WTC11 (cell line): ENCODE measurements around the gene ETV7. TPM values are rescaled to one million over a fixed set of nuclear protein-coding genes. Genes with fewer than 3 reads are reported as not detected.

Source experiments
- ATAC-seq: fragments of 200-7000 bp; cut with Tn5 transposase; 2 replicates; pipeline ENCODE4 v1.10.0; 2021; ENCODE audit warnings: mild to moderate bottlenecking, moderate library complexity
- CTCF ChIA-PET: fragments of 300-600 bp; sonication (Branson Sonifier 250); formaldehyde crosslinking; loops from one replicate; lab custom pipeline; 2021; ENCODE audit warnings: antibody characterized with exemption; lab: Charles Lee
- POLR2A ChIA-PET: fragments of 350-600 bp; sonication (Branson Sonifier 250); formaldehyde crosslinking; loops from one replicate; lab custom pipeline; 2021; ENCODE audit warnings: antibody characterized with exemption; lab: Charles Lee
- DNase-seq: peaks from one replicate; pipeline ENCODE4 v3.0.0; 2021; ENCODE audit warnings: low spot score
- H3K27ac Mint-ChIP-seq: 2 replicates; pipeline ENCODE4 v1.8.0; 2021; ENCODE audit warnings: mixed read lengths
- H3K27me3 Mint-ChIP-seq: 2 replicates; pipeline ENCODE4 v1.8.0; 2021; ENCODE audit warnings: low read depth, mild to moderate bottlenecking, moderate library complexity, mixed read lengths
- H3K36me3 Mint-ChIP-seq: 2 replicates; pipeline ENCODE4 v1.8.0; 2021; ENCODE audit warnings: mixed read lengths
- H3K4me1 Mint-ChIP-seq: 2 replicates; pipeline ENCODE4 v1.8.0; 2022; ENCODE audit warnings: mixed read lengths
- H3K4me3 Mint-ChIP-seq: 2 replicates; pipeline ENCODE4 v1.8.0; 2021; ENCODE audit warnings: mild to moderate bottlenecking, moderate library complexity, mixed read lengths
- H3K9me3 Mint-ChIP-seq: 2 replicates; pipeline ENCODE4 v1.8.0; 2021; ENCODE audit warnings: mixed read lengths
- CREB1 ChIP-seq: sonication (generic); formaldehyde crosslinking; IDR thresholded peaks from 2 replicates; pipeline ENCODE4 v1.8.0; 2023; ENCODE audit warnings: mild to moderate bottlenecking, missing genetic modification reagents
- E2F5 ChIP-seq: sonication (generic); formaldehyde crosslinking; IDR thresholded peaks from 2 replicates; pipeline ENCODE4 v1.8.1; 2022; ENCODE audit warnings: mild to moderate bottlenecking, moderate library complexity, missing genetic modification reagents
- EMX1 ChIP-seq: fragments of 250-450 bp; sonication (Bioruptor Pico); IDR thresholded peaks from 2 replicates; pipeline ENCODE4 v1.8.0; 2021; ENCODE audit warnings: mild to moderate bottlenecking
- FOXJ3 ChIP-seq: sonication (generic); formaldehyde crosslinking; IDR thresholded peaks from 2 replicates; pipeline ENCODE4 v1.9.0; 2021; ENCODE audit warnings: missing genetic modification reagents, mild to moderate bottlenecking, borderline replicate concordance
- MYBL2 ChIP-seq: sonication (generic); formaldehyde crosslinking; IDR thresholded peaks from 2 replicates; pipeline ENCODE4 v1.8.1; 2023; ENCODE audit warnings: mild to moderate bottlenecking, moderate library complexity, missing genetic modification reagents
- SMAD3 ChIP-seq: sonication (generic); formaldehyde crosslinking; IDR thresholded peaks from 2 replicates; pipeline ENCODE4 v1.8.0; 2022; ENCODE audit warnings: missing genetic modification reagents, mild to moderate bottlenecking, borderline replicate concordance
- STAT6 ChIP-seq: sonication (generic); formaldehyde crosslinking; conservative IDR thresholded peaks from 2 replicates; pipeline ENCODE4 v1.8.1; 2023; ENCODE audit warnings: mild to moderate bottlenecking, low read depth, missing genetic modification reagents, moderate library complexity
- TP53 ChIP-seq: sonication (generic); formaldehyde crosslinking; IDR thresholded peaks from 2 replicates; pipeline ENCODE4 v1.8.1; 2023; ENCODE audit warnings: mild to moderate bottlenecking, missing genetic modification reagents
- ZBTB21 ChIP-seq: sonication (generic); formaldehyde crosslinking; IDR thresholded peaks from 2 replicates; pipeline ENCODE4 v1.8.1; 2023; ENCODE audit warnings: mild to moderate bottlenecking, missing genetic modification reagents, borderline replicate concordance
- ZBTB43 ChIP-seq: sonication (generic); formaldehyde crosslinking; IDR thresholded peaks from 2 replicates; pipeline ENCODE4 v1.8.1; 2023; ENCODE audit warnings: mild to moderate bottlenecking, missing genetic modification reagents
- ZNF263 ChIP-seq: sonication (generic); formaldehyde crosslinking; IDR thresholded peaks from 2 replicates; pipeline ENCODE4 v1.8.1; 2022; ENCODE audit warnings: low read depth, mild to moderate bottlenecking, moderate library complexity, missing genetic modification reagents
- ZNF396 ChIP-seq: fragments of 250-450 bp; sonication (Bioruptor Pico); IDR thresholded peaks from 2 replicates; pipeline ENCODE4 v1.8.0; 2021; ENCODE audit warnings: mild to moderate bottlenecking, moderate library complexity, borderline replicate concordance
- total RNA-seq: library from RNA; stranded (reverse); gene quantifications from 3 replicates; pipeline ENCODE4 v1.2.3, GENCODE V29; 2021
- TF ChIP-seq, protein P1 (sequence below): sonication (generic); formaldehyde crosslinking; IDR thresholded peaks from 2 replicates; pipeline ENCODE4 v1.8.1; 2023; ENCODE audit warnings: mild to moderate bottlenecking, missing genetic modification reagents, moderate library complexity
- TF ChIP-seq, protein P2 (sequence below): fragments of 250-450 bp; sonication (Bioruptor Pico); IDR thresholded peaks from 2 replicates; pipeline ENCODE4 v1.9.0; 2021; ENCODE audit warnings: mild to moderate bottlenecking
- TF ChIP-seq, protein P3 (sequence below): sonication (generic); formaldehyde crosslinking; IDR thresholded peaks from 2 replicates; pipeline ENCODE4 v1.8.1; 2022; ENCODE audit warnings: missing genetic modification reagents, borderline replicate concordance

ETV7 gene
- total RNA-seq, 1 experiment from 2014 or later = 0.68 TPM

DNA sequence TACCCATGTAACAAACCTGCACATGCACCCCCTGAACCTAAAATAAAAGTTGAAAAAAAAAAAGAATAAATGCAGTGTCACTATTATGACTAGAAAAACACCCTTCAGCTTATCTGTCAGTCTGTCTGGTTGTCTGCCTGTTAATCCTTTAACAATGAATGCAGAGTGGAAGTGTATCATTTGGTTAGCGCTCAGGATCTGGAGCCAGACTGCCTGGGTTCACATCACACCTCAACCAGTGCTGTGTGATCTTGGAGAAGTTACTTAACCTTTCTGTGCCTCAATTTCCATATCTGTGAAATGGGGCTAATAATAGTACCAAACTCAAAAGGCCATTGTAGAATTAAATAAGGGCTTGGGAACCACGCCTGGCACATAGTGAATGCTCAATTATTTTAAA, 16.8 kb downstream of the ETV7 start (continued):
- TF ChIP-seq STAT6 = no peak
- TF ChIP-seq, protein P1, sequence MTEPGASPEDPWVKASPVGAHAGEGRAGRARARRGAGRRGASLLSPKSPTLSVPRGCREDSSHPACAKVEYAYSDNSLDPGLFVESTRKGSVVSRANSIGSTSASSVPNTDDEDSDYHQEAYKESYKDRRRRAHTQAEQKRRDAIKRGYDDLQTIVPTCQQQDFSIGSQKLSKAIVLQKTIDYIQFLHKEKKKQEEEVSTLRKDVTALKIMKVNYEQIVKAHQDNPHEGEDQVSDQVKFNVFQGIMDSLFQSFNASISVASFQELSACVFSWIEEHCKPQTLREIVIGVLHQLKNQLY (CRISPR knock-in tag) = no peak
- TF ChIP-seq, all 79 proteins: peak for 0

DNA sequence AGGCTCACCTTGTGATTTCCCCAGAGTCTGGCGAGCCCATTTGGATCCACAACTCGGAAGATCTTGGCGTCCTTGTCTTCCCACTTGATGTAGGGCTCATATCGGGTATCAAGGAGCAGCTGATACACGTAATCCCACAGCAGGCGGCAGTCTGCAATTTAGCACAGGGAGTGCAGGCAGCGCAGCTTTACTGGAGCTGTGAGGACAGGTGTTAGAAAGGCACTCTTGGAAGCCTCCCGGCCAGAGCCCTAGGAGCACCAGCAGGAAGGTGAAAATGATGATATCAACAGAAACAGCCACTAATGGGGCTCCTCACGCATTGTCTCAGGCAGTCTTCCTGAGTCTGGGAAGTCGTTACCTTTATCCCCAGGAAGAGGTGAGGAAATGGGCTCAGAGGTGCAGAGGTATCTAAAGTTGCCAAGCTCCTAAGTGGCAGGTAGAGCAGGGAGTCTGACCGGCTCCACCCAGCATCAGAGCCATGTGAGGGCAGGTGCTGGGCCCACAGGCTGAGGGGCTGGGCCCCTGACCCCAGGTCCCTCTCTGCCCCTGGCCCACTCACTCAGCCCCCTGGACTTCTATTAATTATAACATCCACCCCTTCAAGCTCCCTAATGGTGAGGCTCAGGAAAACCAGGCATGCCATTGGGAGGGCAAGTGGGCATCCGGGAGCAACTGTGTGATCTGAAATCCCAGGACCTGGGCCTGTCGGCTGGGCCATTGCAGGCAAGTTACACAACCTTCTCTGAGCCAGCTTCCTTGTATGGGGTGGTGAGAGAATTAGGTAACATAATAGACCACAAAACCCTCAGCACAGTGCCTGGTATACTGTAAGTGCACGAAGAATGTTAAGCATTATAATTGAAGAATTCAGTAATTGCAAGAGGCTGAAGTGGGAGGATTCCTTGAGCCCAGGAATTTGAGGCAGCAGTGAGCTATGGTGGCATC, 18.3 kb downstream of the ETV7 start:
- no peak overlapping the region for H3K4me3 Mint-ChIP-seq
- H3K27me3 Mint-ChIP-seq = no peaks in the 10 kb centered on the region
- ChIA-PET CTCF (interaction anchor here (1.1 to 2.6 kb wide), 3 partner anchors 9 to 67 kb away, joined by 3 to 9 read pairs (median 4); no protein-coding TSS in a partner anchor), POLR2A (interaction anchor here (0.6 kb wide), 2 partner anchors 64 to 111 kb away, joined by 3 to 5 read pairs; no protein-coding TSS in a partner anchor)
- H3K4me1 Mint-ChIP-seq = peaks cover 6% of the 10 kb centered on the region
- no peak for ATAC-seq
- no peaks in the 10 kb centered on the region for H3K36me3 Mint-ChIP-seq
- H3K9me3 Mint-ChIP-seq = no peaks in the 10 kb centered on the region
- TF ChIP-seq E2F5 (CRISPR knock-in tag) = no peak
- TF ChIP-seq ZBTB21 = no peak
- TF ChIP-seq ZNF396 = no peak
- TF ChIP-seq ZBTB43 (CRISPR knock-in tag) = no peak
- TF ChIP-seq, protein P2, sequence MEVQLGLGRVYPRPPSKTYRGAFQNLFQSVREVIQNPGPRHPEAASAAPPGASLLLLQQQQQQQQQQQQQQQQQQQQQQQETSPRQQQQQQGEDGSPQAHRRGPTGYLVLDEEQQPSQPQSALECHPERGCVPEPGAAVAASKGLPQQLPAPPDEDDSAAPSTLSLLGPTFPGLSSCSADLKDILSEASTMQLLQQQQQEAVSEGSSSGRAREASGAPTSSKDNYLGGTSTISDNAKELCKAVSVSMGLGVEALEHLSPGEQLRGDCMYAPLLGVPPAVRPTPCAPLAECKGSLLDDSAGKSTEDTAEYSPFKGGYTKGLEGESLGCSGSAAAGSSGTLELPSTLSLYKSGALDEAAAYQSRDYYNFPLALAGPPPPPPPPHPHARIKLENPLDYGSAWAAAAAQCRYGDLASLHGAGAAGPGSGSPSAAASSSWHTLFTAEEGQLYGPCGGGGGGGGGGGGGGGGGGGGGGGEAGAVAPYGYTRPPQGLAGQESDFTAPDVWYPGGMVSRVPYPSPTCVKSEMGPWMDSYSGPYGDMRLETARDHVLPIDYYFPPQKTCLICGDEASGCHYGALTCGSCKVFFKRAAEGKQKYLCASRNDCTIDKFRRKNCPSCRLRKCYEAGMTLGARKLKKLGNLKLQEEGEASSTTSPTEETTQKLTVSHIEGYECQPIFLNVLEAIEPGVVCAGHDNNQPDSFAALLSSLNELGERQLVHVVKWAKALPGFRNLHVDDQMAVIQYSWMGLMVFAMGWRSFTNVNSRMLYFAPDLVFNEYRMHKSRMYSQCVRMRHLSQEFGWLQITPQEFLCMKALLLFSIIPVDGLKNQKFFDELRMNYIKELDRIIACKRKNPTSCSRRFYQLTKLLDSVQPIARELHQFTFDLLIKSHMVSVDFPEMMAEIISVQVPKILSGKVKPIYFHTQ (CRISPR knock-in tag) = no peak
- no peak for TF ChIP-seq CREB1 (CRISPR knock-in tag)
- TF ChIP-seq SMAD3 = no peak
- no peak for TF ChIP-seq FOXJ3 (CRISPR knock-in tag)
- TF ChIP-seq EMX1 = no peak
- TF ChIP-seq, protein P3, sequence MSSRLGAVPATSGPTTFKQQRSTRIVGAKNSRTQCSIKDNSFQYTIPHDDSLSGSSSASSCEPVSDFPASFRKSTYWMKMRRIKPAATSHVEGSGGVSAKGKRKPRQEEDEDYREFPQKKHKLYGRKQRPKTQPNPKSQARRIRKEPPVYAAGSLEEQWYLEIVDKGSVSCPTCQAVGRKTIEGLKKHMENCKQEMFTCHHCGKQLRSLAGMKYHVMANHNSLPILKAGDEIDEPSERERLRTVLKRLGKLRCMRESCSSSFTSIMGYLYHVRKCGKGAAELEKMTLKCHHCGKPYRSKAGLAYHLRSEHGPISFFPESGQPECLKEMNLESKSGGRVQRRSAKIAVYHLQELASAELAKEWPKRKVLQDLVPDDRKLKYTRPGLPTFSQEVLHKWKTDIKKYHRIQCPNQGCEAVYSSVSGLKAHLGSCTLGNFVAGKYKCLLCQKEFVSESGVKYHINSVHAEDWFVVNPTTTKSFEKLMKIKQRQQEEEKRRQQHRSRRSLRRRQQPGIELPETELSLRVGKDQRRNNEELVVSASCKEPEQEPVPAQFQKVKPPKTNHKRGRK (CRISPR knock-in tag) = no peak
- TF ChIP-seq TP53 (CRISPR knock-in tag) = no peak
- TF ChIP-seq ZNF263 = no peak
- TF ChIP-seq MYBL2 (CRISPR knock-in tag) = no peak
- no peak overlapping the region; the same call in 1 of the 2 replicates for H3K27ac Mint-ChIP-seq
- no peak for DNase-seq
